A172 (cell line): ENCODE data around the gene SETX. TPM values are rescaled to one million over a fixed set of nuclear protein-coding genes. Genes with fewer than 3 reads are reported as not detected.
A peak's percentile ranks its signal among the peaks of the same experiment; 100 is the strongest.

Source experiments
- DNase-seq: peaks from one replicate; pipeline ENCODE4 v3.0.0-alpha.2; 2015; ENCODE audit warnings: low spot score
- total RNA-seq: library from RNA; depleted of rRNA; stranded (reverse); fragments of >200 nt; shearing (Covaris generic); gene quantifications from 2 replicates; pipeline ENCODE4 v1.2.3, GENCODE V29; 2014

SETX gene
- total RNA-seq, 1 experiment from 2014 or later, result 33.6 TPM

DNA sequence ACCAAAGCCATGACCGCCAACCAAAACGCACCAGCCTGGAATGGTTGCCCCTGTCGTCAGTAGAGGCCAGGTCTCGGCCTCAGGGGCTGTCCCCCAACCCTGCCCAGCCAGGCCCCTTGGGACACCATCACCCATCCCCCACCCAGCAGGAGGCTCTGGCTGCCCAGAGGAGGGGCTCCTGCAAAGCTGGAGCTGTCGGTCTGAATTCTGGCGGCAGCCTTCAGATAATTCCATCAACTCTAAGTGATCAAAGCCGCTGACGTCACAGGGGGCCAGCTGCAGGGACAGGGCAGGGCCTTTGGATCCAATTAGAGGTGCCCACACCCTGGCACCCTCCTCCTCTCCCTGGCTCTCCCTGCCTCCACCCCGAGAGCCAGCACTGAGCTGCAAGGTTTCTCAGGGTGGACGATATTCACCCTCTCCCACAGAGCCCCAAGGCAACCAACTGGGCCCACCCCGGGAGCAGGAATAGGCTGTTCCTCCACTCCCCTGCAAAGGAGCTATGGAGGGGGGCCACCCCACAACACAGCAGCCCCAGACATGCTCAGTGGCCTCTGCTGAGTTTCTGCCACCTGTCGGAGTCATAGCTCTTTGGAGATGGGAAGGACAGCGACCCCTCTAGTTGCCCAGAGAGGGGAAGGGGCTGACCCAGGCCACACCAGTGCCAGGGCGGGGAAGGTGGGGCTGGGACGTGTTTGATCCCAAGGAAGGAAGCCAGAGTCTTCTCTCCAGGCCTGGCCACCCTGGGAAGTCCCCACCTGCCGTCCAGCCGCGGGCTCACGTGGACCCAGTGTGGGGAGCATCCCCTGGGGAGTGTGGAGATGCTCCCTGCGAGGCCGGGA lies 114.6 kb downstream of the SETX start:
- no peak for DNase-seq

DNA sequence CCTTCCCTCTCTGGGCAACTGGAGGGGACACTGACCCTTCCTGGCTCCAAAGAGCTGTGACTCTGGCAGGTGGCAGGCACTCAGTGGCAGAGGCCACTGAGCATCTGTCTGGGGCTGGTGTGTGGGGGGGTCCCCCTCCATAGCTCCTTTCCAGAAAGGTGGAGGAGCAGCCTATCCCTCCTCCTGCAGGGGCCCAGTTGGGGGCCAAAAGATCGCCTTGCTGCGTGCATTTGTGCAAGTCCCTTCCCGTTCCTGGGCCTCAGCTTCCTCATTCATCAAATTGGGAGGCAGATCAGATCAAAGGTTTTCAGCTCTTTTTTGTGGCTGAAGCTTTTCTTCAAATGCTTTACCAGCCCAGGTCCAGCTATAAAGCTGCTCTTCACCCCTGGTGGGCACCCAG lies 115.3 kb downstream of the SETX start:
- DNase-seq, result no peak

DNA sequence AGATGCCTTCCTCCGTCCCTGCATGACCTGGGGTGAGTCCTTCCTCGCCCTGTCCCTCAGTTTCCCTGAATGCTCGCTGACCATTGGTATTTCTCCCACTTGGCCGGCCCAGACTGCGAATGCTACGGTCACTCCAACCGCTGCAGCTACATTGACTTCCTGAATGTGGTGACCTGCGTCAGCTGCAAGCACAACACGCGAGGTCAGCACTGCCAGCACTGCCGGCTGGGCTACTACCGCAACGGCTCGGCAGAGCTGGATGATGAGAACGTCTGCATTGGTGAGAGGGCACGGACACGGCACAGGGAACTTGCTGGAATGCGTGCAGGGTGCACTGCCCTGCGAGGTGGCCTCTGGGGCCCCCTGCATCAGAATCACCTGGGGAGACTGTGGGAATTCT lies 115.8 kb downstream of the SETX start:
- no peak for DNase-seq

DNA sequence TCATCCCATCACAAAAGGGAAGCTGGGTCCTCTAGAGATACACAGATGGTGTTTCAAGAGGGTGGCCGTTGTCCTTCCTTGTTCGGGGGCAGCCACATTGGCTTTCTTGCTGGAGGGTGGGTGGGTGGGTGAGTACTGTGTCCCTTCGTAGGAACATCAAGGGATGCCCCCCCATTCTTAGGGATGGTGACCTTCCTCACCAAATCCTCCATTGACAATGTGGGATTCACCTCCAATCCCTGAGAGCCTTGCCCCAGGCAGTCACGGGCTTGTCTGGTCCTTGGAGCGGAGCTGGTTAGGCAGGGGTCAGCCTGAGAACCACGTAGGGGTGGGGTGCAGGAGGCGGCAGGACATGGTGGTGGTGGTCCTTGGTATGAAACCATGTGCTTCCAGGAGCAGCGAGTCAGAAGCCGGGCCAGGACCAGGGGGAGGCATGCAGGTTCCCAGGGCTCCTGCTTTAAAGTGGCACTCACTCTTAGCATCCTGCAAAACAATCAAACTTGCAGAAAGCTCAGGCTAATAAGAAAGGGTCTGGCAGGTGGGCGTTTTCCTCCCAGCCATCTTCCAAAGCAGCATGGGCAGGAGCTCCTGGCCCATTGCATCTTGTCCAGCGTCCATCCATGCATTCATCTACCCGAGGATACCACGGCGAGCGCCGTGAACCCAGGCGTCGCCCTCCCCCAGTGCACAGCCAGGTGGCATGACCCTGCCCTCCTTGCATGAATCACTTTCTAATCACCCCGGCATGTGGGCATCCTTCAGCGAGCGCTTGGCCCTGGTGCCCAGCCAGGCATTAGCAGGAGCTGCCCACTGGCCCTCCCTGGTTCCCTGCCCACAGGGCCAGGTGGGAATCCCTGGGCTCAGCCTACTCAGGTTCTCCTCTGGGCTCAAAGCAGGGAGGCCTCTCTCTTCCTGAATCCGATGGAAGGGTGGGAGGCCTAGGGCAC lies 116.5 kb downstream of the SETX start:
- DNase-seq, result peak; percentile 41

DNA sequence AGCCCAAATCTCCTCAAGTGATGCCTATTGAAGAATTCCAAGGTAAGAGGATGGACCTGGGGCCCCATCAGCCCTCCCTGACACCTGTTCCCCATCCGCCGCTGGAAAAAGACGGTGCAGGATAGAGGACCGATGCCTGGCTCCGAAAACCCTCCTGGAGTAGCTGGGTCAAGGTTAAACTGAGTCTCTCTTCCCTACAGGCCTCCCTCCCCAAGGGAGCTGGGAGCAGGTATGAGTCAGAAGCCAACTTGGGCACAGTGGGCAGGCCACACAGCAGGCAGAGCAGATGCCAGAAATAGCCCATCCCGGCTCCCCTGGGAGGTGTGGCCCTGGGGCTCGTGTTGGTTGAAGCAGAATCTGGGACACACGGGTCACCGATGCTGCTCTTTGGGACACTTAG lies 117.3 kb downstream of the SETX start:
- peak; percentile 65 for DNase-seq

DNA sequence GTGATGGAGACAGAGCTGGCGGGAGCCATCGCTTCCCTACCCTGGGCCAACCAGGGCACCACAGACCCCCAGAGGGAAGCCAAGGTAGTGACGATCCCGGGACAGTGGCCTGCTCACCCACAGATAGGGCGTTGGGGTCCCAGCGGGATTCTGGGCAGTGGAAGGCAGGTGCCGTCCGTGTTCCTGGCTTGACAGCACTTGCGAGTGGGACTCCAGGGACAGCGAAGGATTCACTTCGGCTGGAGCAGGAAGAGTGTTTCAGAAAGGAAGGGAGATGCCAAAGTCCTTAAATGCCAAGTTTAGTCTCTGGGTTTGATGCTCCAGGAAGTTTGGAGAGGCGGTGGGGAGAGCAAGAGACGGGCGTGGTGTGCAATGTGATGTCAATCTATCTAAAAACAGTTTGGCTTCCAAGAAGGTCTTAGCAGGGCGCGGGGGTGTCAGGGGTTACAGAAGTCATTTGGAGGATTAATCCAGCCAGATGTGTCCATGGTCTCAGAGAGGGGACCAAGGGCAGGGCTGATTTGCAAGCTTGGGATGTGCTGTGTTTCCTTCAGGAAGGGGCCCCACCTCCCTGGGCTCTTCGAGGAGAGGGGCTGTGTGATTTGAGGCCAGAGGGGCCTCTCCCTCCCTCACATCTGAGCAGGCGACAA lies 118.0 kb downstream of the SETX start:
- no peak for DNase-seq

DNA sequence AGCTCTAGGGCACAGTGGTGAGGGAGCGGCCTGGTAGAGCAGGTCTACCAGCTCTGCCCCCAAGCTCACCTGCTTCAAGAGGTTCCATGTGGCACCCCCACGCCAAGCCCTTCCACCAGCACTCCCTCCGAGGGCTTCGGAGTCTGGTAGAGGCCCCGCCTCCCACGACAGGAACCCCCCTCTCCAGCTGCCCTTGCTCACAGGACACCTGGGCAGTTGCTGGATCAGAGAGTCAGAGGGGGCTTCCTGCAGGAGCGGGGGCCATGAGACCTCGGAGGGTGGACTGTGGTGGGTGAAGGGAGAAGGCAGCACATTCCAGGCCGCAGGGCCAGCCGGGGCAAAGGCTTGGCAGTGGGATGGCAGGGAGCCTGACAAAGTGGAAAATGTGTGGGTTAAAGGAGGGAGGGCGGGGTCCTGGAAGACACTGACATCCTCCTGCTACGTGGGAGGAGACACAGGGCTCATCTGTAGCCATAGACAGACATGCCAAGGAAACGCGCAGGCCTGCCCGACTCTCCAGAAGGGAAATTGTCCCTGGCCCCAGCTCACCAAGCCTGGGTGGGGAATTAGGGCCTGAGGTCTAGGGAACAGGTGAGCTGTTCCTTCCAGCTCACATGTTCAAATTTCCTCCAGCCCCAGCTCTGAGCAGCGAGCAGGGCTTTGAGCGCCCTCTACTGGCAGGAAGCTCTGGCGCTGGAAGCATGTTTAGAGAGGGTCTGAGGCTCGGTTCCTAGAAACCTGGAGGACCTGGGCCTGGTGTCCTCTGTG lies 118.7 kb downstream of the SETX start:
- peak; percentile 62 for DNase-seq

DNA sequence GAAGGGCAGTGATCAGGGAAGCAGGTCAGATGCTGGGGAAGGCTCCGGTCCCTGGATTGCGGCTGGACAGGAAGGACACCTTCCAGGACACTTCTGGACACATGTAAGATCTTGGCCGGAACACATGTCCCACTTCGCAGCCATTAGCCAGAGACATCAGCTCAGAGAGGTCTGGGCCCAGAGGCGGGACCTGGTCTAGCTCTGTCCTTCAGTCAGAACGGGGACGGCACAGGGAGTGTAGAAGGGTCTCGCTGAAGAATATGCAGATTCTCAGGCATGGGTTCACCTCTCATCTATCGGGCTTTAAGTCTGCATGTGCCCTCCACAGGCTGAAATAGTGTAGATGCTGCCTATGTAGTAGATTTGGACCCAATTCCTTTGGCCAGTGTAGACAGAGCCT lies 119.7 kb downstream of the SETX start:
- no peak for DNase-seq

DNA sequence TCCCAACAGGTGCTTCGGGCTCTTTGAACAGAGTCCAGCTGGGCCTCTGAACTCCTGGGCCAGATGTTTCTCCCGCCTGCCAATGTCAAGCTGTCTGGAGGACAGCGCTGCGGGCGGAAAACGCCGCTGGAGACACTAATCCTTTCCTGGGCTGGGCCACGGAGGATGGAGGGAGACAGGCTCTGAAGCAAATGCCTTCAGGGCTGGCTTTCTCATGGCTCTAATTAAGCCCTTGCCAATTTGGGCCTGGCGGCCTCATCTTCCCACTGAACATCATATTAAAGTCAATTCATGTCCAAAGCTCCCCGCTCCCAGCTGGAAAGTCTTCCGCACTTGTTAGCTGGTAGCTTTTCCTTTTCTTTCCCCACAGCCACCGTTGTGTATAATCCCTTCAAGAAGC lies 120.3 kb downstream of the SETX start:
- no peak for DNase-seq

DNA sequence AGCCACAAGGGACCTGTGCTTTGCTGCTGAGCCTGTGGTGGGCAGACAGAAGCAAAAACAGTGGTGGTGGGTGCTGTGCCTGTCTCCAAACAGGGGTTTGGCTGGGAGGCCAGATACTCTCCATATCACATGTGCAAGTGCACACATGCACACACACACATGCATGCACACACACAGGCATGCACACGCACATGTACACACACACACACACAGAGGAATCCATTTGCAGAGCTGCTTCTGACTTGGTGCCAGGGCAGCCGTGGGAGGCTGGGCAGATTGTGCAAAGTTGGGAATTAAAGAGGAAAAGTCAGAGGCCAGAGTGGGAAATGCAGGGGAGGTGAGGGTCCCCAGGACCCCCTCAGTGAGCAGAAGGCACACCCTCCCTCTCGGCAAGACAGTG lies 121.6 kb downstream of the SETX start:
- no peak for DNase-seq

DNA sequence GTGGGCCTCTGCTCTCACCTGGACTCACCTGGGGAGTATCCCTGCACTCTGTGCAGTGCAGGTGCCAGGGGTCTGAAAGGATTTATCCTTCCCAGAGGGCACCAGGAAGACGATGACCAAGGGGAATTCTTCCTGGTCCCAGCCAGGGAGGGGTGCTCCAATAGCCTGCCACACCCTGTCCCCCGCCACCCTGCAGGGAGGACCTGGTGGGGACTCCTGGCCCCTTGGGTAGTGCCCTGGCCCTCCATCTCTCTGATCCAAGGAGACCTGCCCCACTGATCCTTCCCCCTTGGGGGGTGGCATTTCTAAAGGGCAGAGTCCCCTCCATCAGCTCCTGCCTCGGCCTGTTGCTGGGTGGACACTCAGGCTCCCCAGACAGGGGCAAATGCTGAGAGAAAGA lies 122.3 kb downstream of the SETX start:
- no peak for DNase-seq

DNA sequence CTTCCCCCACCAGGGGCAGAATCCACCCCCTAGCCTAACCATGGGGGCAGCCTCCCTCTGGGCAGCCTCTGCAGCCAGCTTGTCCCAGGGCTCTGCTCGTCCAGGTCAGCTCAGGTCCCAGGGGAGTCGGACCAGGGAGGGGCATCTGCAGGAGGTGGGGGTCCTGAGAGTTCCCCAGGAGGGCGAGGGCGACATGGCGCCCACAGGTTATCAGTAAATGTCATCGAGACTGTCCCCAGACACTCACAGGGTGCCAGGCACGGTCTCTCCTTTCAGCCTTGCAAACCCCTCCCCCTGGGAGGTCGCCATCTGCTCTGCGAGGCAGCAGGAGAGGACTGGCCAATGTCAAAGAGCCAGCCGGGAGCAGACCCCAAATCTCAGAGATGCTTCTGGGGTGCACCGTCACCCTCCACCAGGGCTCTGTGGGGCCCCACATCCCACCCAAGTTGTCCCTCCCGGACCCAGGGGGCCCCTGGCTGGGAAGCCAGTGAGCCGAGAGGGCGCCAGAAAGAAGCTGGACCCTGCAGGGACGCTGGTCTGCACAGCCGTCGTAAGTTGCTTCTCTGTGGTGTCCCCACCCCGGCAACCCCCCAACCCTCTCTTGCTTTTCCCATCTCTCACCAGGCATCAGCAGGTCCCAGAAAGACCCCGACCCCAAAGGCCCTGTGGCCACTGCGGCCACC lies 123.6 kb downstream of the SETX start:
- no peak for DNase-seq

DNA sequence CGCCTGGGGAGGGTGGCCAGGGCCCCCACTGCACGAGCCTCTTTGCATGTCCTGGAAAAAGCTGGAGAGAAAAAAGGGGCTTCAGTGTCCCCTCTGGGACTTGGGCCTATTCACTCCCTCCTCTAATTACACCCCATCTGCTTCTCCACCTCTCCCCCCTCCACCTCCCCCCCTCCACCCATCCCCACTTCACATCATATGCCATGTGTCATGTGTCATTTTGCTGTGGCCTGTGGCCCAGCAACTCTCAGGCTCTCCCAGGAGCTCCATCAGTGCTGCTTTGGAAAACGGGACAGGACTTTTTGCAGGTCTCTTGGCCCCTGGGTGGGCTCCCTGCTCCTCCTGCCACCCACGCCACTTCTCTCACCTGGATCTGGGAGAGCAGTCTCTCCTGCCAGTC lies 124.2 kb downstream of the SETX start:
- no peak for DNase-seq

DNA sequence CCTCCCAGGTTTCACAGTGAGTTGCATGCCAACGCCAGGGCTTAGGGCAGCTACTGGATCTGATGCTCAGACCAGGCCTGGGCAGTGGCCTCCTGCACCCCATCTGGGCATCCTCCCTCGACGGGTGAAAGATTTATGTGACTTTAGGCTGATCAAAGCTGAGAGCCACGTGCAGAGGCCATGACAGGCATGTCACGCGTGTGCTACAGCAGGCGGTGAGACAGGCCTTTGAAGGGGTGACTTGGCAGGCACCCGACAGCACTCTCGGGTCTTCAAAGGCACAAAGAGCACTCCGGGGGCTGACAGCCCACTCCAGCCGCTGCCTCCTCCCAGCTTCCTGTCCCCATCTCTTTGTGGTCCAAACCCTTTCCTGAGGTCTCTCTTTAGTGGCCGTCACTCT lies 126.7 kb downstream of the SETX start:
- DNase-seq, result no peak

DNA sequence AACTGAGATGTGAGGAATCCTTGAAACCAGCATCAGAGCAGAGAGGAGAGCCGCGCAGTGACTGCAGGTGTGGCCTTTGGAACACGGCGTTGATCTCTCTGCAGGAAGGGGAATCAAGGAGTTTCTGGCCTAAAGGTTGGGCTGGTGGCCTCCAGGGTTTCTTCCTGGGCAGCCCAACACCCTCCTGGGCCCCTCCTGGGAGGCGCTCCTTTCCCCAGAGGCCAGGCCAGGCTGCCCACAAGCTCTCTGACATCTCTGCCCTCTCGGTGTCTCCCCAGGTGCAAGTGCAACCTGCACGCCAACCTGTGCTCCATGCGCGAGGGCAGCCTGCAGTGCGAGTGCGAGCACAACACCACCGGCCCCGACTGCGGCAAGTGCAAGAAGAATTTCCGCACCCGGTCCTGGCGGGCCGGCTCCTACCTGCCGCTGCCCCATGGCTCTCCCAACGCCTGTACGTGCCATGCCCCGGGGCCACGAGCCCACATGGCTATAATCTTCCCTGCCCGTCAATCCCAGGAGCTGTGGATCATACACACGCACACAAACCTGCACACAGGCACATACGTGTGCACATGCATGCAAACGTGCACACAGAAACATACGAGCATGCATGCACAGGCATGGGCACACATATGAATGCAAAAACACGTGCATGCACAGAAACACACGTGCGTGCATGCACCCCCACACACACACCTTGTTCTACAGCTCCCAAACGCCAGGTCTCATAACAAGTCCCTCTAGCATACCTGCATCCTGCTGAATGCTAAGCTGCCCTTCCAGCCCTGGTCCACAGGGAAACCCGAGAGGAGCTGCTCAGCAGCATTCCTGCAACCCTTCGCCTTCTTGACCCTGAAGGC lies 128.0 kb downstream of the SETX start:
- DNase-seq, result no peak

DNA sequence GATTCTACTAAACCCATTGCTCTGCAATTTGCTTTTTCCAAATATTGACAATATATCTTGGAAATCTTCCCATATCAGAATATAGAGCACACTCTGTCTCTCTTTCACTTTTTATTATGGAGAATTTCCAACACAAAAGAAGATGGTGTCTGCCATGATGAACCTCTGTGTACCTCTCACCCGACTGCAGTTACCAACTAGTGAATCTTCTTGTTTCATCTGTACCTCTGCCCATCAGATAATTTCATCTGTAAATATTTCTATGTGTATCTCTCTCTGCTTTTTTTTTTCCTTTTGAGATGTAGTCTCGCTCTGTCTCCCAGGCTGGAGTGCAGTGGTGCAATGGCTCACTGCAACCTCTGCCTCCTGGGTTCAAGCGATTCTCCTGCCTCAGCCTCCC lies 130.1 kb downstream of the SETX start:
- DNase-seq, result no peak

DNA sequence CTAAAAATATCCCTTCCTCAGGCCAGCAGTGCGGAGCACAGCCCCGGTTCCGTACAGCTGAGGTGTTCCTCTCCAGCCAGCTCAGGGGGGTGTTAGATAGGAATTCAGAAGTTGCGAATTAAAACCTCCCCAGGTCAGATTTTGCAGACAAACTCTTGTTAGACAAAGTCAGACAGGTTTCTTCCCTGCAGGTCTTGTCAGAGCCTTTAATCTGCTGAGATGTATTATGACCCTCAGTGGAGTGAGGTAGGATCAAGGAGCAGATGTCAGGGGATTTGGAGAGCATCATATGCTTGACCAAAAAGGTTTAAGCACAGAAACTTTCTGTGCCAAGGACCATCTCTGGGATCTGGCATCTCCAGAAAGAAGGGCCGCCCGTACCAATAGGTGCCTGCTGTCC lies 132.8 kb downstream of the SETX start:
- DNase-seq, result no peak

DNA sequence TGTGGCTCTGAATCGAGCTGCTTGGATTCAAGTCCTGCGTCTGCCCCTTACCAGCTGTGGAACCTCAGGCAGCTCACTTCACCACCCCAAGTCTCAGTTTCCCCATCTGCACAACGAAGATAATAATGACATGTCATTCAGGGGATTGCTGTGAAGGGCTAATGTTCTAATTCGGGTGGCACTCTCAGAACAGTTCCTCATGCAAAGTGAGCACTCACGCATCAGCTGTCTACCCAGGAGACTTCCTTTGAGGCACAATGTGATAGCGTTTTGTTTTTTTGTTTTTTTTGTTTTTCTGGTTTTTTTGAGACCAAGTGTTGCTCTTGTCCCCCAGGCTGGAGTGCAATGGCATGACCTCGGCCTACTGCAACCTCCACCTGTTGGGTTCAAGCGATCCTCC lies 136.6 kb downstream of the SETX start:
- DNase-seq, result no peak

DNA sequence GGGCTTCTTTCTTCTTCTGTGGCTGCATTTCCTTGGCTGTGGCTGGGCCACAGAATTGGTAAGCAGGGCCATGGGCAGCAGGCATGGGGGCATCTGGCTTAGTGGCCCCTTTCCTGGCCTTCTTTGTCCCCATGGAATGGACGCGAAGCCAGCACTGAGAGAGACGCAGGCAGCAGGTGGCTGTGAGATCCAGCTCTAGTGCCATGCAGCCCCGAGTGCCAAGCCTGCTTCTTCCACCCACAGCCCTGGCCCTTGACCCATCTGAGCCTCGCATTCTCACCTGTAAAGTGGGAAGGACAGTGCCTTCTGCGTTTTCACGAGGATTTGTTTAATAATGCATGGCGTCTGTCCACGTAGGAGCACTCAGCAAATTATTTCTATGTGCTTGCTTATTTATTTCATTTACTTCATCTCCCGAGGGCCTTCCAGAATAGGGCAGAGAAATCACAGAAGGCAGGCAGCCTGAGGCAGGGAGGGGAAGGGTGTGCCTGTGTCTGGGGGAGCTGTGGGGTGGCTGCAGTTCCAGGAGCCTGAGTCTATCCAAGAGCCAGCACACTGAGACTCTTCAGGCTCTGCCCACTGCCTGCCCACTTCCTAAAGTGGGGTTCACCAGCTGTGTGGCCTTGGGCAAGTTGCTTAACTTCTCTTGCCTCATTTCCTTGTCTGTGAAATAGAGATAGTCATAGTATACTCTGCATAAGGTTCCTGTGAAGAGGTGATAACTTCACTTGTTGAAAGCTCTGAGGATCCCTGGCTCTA lies 137.7 kb downstream of the SETX start:
- DNase-seq, result no peak
